Measurements from ENCODE around the gene NAA38. TPM values are rescaled to one million over a fixed set of nuclear protein-coding genes. Genes with fewer than 3 reads are reported as not detected.

The NAA38 gene
- total and polyA plus RNA-seq, 2 experiments from 2014 or later = 71.5 to 185 TPM

DNA sequence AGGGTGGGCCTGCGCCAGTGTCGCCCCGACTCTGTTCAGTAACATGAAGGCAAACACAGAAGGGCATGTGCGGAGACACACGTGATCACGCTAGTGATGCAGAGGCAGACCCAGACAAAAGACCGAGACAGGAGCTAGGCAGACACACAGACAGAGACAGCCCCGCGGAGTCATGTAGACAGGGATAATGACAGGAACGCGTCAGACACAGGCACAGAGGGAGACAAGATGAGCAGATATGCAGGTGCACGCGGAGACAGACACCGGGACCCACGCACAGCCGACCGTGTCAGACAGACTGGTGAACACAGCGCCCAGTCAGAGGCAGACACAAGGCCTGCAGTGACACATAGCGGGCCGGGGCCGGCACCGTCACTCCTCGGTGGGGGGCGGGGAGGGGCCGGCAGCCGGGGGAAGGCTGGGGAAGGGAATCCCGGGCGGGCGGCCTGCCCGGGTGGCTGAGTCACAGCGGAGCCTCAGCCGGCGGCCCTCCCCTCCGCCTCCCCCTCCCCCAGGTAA is 15.9 kb downstream of the NAA38 start:
- DNase-seq = peak; percentile 97
- H3K27me3 ChIP-seq (replicated peaks; ENCODE audit: insufficient read depth) = no peaks in the 10 kb centered on the region
- H2AFZ ChIP-seq = peak overlapping the region; percentile 71
- peaks cover 28% of the 10 kb centered on the region for H3F3A ChIP-seq (ENCODE audit: insufficient read depth)
- no peaks in the 10 kb centered on the region for H3K9me2 ChIP-seq (ENCODE audit: insufficient read depth)
- peak overlapping the region; percentile 99 for H3K27ac ChIP-seq
- H3K9me3 ChIP-seq (ENCODE audit: low read depth) = no peaks in the 10 kb centered on the region
- in situ Hi-C loops (cut with MboI) = no loop called here
- no peaks in the 10 kb centered on the region for H3K36me3 ChIP-seq (ENCODE audit: low read depth)
- 1 to 4% methylated on average over 13 to 21 of the region's 34 CpGs for WGBS, 2 experiments (ENCODE audit: low coverage in 1 of 2, low lambda C conversion rate in 2 of 2, missing lambda C conversion rate in 2 of 2)
- TF ChIP-seq EZH2 (IDR thresholded peaks at IDR 0.05; ENCODE audit: insufficient read depth, poor library complexity, severe bottlenecking) (no peak), EZH2phosphoT487 (IDR thresholded peaks at IDR 0.05; ENCODE audit: insufficient read depth, low read depth) (no peak)
- H3K4me3 ChIP-seq = peak overlapping the region; percentile 79
- H3K79me2 ChIP-seq (ENCODE audit: insufficient read depth) = peaks cover 47% of the 10 kb centered on the region
- peaks cover 20% of the 10 kb centered on the region for H3K4me1 ChIP-seq (ENCODE audit: insufficient read depth)
- H3K4me2 ChIP-seq (ENCODE audit: unreplicated experiment) = peak overlapping the region; percentile 100
- H3K9ac ChIP-seq = peak overlapping the region; percentile 97
- H4K20me1 ChIP-seq (ENCODE audit: insufficient read depth) = no peaks in the 10 kb centered on the region

DNA sequence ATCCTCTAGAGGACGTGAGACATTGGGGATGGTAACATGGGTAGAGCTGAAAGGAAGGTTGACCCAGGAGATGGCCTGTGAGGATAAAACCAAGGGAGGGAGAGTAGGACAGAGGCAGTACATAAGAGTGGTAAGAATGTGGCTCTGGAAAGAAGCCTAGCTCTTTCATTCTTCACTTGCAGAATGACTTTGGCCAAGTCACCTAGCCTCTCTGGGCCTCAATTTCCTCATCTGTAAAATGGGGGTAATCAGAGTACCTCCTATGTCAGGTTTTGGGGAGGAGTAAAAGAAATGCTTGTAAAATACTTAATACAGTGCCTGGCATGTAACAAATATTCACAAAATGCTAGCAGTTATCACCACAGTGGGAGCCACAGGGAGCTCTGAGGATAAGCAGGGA is 16.5 kb downstream of the NAA38 start:
- Histone ChIP-seq H3K36me3 (ENCODE audit: low read depth) (no peaks in the 10 kb centered on the region), H3F3A (ENCODE audit: insufficient read depth) (peaks cover 28% of the 10 kb centered on the region), H3K4me1 (ENCODE audit: insufficient read depth) (peaks cover 20% of the 10 kb centered on the region), H3K27ac (peak overlapping the region; percentile 99), H3K27me3 (replicated peaks; ENCODE audit: insufficient read depth) (no peaks in the 10 kb centered on the region), H4K20me1 (ENCODE audit: insufficient read depth) (no peaks in the 10 kb centered on the region), H3K79me2 (ENCODE audit: insufficient read depth) (peaks cover 44% of the 10 kb centered on the region), H3K9me3 (ENCODE audit: low read depth) (no peaks in the 10 kb centered on the region), H3K9ac (peak overlapping the region; percentile 97), H2AFZ (no peak overlapping the region), H3K4me3 (peak overlapping the region; percentile 79), H3K4me2 (ENCODE audit: unreplicated experiment) (peak overlapping the region; percentile 79), H3K9me2 (ENCODE audit: insufficient read depth) (no peaks in the 10 kb centered on the region)
- no peak for DNase-seq
- in situ Hi-C loops (cut with MboI) = no loop called here
- TF ChIP-seq EZH2 (IDR thresholded peaks at IDR 0.05; ENCODE audit: insufficient read depth, poor library complexity, severe bottlenecking) (no peak), EZH2phosphoT487 (IDR thresholded peaks at IDR 0.05; ENCODE audit: insufficient read depth, low read depth) (no peak)
- 83 to 91% methylated on average over 1 of the region's 1 CpG for WGBS, 2 experiments (ENCODE audit: low coverage in 1 of 2, low lambda C conversion rate in 2 of 2, missing lambda C conversion rate in 2 of 2)

DNA sequence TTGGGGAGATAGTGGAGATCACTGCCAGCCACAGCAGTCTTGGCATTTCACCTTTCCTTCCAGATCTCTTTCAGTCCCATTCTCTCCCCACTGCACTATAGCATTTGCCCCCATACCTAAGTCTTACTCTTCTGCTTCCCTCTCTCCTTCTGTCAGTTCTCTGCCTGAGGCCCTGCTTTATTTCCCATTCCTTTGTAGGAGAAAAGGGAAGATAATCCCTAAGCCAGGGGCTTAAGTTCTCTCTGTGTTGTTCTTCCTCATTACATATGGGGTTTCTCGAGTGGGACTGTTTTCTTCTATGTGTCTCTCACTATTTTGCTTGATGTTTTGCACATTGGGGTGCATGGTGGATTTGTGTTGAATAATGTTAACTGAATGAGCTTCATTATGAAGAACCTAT is 16.9 kb downstream of the NAA38 start:
- Histone ChIP-seq H3K9me3 (ENCODE audit: low read depth) (no peaks in the 10 kb centered on the region), H3K4me3 (no peak overlapping the region), H3K9ac (peak overlapping the region; percentile 97; the same call in 1 of the 2 replicates), H3K9me2 (ENCODE audit: insufficient read depth) (no peaks in the 10 kb centered on the region), H3K4me2 (ENCODE audit: unreplicated experiment) (no peak overlapping the region), H3K36me3 (ENCODE audit: low read depth) (no peaks in the 10 kb centered on the region), H4K20me1 (ENCODE audit: insufficient read depth) (no peaks in the 10 kb centered on the region), H3F3A (ENCODE audit: insufficient read depth) (peaks cover 28% of the 10 kb centered on the region), H3K4me1 (ENCODE audit: insufficient read depth) (peaks cover 20% of the 10 kb centered on the region), H3K27me3 (replicated peaks; ENCODE audit: insufficient read depth) (no peaks in the 10 kb centered on the region), H3K79me2 (ENCODE audit: insufficient read depth) (peaks cover 40% of the 10 kb centered on the region), H2AFZ (no peak overlapping the region), H3K27ac (peak overlapping the region; percentile 99)
- no peak for DNase-seq
- TF ChIP-seq EZH2 (IDR thresholded peaks at IDR 0.05; ENCODE audit: insufficient read depth, poor library complexity, severe bottlenecking) (no peak), EZH2phosphoT487 (IDR thresholded peaks at IDR 0.05; ENCODE audit: insufficient read depth, low read depth) (no peak)
- WGBS, 2 experiments (ENCODE audit: low coverage in 1 of 2, low lambda C conversion rate in 2 of 2, missing lambda C conversion rate in 2 of 2) = 37 to 55% methylated on average over 1 of the region's 1 CpG
- in situ Hi-C loops (cut with MboI) = no loop called here

DNA sequence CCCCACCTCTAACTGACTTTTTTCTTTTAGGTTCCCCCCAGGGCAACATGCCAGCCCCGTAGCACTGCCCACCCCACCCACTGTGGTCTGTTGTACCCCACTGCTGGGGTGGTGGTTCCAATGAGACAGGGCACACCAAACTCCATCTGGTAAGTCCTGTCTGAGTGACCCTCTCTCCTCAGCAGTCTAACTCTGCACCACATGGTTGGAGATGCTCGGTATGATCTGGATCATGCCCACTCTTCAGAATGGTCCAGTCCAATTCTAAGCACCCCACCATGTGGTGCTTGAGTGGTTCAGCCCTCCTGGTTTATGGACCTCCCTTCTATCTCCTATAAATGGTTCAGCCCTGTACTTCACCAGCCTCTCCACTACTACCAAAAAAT is 17.5 kb downstream of the NAA38 start:
- WGBS, 2 experiments (ENCODE audit: low coverage in 1 of 2, low lambda C conversion rate in 2 of 2, missing lambda C conversion rate in 2 of 2) = 29 to 39% methylated on average over 2 of the region's 2 CpGs
- no peak overlapping the region for H2AFZ ChIP-seq
- peaks cover 20% of the 10 kb centered on the region for H3K4me1 ChIP-seq (ENCODE audit: insufficient read depth)
- peaks cover 28% of the 10 kb centered on the region for H3F3A ChIP-seq (ENCODE audit: insufficient read depth)
- H3K27me3 ChIP-seq (replicated peaks; ENCODE audit: insufficient read depth) = no peaks in the 10 kb centered on the region
- no peak overlapping the region for H3K27ac ChIP-seq
- H3K4me2 ChIP-seq (ENCODE audit: unreplicated experiment) = no peak overlapping the region
- no peaks in the 10 kb centered on the region for H3K36me3 ChIP-seq (ENCODE audit: low read depth)
- in situ Hi-C loops (cut with MboI) = loop anchor here (10.0 kb wide), 1 partner anchor 65 kb away; no protein-coding TSS in a partner anchor
- TF ChIP-seq EZH2phosphoT487 (IDR thresholded peaks at IDR 0.05; ENCODE audit: insufficient read depth, low read depth) = no peak
- no peak for TF ChIP-seq EZH2 (IDR thresholded peaks at IDR 0.05; ENCODE audit: insufficient read depth, poor library complexity, severe bottlenecking)
- no peak overlapping the region for H3K9ac ChIP-seq
- no peaks in the 10 kb centered on the region for H3K9me2 ChIP-seq (ENCODE audit: insufficient read depth)
- H3K9me3 ChIP-seq (ENCODE audit: low read depth) = no peaks in the 10 kb centered on the region
- no peak overlapping the region for H3K4me3 ChIP-seq
- peak; percentile 63 for DNase-seq
- H3K79me2 ChIP-seq (ENCODE audit: insufficient read depth) = peaks cover 35% of the 10 kb centered on the region
- no peaks in the 10 kb centered on the region for H4K20me1 ChIP-seq (ENCODE audit: insufficient read depth)
